SKM-1 (cell line): Measurements from ENCODE around the gene ALOXE3.
A peak's percentile ranks its signal among the peaks of the same experiment; 100 is the strongest.
"Not testable (repeated sequence)": the region's sequence is repeated elsewhere in the genome, so short reads cannot be mapped to it uniquely, and the experiment has no call there.

Source experiments
- DNase-seq: peaks from one replicate; lab custom pipeline; 2025; ENCODE audit not compliant: unreplicated experiment; lab: John Stamatoyannopoulos, UW

Gene ALOXE3

DNA sequence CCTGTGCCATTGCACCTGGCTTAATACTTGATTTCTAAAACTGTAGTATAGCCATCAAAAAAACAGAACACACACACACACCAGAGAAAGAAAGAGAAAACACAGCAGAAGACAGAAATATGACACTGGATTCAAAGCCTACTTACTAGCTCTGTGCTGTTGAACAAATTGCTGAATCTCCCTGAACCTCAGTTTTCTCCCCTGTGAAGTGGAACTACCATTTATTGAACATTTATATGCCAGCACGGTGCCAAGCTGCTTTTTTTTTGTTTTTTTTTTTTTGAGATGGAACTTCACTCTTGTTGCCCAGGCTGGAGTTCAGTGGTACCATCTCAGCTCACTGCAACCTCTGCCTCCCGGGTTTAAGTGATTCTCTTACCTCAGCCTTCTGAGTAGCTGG is 17.6 kb downstream of the ALOXE3 start:
- no peak for DNase-seq

DNA sequence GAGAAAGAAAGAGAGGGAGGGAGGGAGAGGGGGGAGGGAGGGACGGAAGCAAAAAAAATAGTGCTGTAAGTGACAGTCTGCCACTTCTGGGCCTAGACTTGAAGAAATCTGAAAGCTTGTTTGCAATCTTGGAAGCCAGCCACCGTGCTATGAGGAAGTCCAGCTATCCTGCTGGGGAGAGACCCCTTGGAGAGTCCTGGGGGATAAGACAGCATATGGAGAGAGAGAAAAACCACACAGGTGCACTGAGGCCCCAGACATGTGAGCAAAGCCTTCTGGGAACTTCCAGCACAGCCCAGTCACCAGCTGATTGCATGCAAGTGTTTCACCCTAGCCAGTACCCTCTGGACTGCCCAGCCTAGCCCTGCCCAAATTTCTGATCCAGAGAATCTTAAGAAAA is 18.2 kb downstream of the ALOXE3 start:
- no peak for DNase-seq

DNA sequence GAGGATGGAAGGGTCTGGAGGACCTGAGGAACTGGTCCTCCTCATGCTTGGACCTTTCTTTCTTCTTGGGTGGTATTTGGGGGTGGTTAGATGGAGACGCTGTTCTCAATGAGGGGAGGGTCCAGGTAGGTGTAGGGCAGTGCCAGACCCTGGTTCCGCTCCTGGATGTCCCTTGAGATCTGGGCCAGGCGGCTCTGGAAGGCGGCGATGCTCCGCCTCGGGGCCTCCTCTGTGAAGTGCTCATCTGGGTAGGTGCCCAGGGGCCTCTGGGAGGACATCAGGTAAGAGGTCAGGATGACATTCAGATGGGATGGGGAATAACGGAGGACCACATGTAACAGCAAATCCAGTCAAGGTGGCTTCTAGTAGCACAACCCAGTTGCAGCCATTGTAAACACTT is 21.8 kb downstream of the ALOXE3 start:
- DNase-seq: no peak

DNA sequence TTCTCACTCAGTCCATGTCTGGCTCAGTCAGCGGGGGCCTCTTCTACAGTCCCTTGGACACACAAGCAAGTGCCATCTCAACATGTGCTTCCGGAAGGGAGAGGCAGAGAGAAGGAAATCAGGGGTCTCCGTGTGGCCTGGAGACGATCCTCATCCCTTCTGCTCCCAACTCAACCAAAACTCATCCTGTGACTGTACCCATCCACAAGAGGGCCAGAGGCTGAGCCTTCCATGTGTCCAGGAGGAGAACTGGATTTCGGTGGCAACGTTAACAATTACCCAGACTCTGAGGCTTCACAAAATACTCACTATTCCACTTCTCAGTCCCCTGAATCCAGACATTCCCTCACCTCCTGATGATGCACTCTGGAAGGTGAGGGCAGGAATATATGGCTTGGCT is 23.0 kb downstream of the ALOXE3 start:
- no peak for DNase-seq

DNA sequence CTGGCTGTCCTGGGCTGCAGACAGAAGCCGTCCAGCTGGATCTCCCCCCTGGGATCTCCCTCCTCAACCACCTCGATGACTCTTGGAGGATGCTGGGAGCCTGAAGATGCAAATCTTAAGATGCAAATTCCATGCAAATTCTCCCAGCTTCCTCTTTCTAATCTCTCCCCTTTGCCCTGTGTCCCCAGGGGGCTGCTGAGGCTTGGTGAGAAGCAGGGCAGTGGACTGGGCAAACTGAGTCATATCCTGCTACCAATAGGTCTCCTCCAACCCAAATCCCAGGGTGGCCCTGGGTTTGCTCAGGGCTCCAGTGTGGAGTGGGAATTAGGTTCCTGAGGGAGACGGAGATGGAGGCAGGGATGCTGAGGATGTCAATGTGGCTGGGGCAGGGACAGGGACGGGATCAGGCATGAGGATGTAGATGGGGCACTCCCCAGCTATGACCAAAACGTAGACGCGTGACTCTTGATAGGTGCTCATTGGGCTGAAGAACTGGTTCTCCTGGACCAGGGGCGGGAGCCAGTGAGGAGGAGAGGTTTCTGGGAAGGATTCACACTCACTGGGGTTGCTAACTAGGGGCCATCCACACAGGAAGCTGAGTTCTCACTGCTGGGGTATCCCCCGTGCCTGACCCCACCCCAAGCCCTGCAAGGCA is 27.2 kb downstream of the ALOXE3 start:
- DNase-seq: no peak

DNA sequence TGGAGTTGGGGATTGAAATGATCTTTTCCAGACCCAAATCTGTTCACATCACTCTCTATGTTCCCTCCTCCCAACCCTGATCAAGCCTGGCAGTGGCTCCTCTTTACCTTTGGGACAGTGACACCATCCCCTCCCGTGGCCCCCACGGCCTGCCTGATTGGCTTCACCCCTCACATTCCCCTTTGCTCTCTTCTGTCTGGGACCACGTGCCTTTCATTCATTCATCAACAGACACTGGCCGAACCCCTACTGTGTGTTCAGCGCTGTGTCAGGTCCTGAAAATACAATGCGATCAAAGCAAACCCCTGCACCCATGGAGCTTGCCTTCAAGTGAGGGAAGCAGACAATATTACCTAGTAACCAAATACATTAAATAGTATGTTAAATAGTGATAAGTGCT is 28.6 kb downstream of the ALOXE3 start:
- no peak for DNase-seq

DNA sequence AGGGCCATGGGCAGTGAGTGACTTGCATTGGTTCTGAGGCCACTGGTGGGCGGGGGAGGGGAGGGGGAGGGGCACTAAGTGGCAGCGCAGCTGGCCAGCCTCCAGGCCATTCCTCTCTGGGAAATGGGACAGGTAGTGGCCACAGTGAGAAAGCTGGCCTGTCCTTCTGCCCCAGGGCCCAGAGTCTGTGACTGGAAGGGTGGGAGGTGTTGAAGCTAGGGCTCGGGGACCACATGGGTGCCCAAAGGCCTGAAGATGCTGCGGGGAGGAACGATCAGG is 30.4 kb downstream of the ALOXE3 start:
- DNase-seq: no peak

DNA sequence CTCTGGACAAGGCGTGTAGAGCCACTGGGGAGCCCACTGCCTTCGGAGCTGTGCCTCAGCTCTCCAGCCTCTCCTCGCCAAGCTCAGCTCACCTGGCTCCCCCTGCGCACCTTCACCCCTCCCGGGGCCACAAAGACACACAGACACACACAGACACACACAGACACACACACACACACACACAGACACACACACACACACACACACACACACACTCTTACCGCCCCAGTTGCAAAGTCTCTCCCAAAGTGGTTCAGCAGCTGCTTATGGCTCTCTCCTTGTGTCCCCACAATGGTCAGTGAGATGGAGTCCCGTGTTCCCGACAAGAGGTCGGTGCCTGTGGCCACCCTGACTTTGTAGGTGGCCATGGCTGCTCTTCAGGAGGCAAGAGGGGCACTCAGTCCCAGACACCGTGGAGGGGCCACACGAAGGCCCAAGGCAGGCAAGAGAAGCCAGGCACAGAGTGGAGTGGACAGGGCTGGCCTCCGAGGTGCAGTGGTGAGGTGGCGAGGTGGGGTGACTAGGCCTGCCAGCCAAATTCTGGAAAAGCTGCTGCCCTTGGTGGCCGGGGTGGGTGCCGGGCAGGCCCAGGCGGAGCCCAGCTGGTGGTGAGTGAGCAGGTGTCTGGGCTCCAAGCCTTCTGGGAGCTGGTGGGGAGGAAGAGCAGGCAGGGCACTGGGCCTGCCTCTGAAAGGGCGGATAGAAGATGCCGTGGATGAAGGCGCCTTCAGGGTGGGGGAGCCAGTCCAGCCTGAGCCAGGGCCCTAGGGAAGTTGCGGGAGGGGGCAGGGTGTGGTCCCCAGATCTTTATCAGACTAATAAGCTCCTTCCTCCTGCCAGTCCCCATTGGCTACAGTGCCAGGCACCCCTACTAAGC is 31.0 kb downstream of the ALOXE3 start, which contains the start of gene ALOX12B:
ALOX12B (minus strand) TSS at position 642 of the 877 bp plus-strand sequence; CDS start at position 368, 274 bp downstream.
- DNase-seq: no peak

DNA sequence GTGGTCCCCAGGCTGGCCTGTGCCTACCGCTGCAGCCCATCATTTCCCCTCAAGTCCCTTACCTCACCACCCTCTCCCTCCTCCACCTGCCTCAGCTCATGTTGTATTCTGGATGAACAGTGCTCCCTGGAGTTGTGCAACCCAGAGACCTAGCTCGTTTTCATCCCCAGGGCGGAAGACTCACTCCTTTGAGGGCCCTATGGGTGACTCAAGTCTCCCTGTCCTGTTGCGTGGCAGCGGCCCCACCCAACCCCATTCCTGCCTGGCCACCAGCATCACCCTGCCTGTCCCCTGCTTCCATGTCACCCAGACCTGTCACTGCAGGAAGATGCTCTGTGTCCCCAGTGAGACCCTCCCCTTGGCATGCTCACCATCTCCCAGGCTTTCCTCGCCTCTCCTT is 34.1 kb downstream of the ALOXE3 start:
- DNase-seq: no peak

DNA sequence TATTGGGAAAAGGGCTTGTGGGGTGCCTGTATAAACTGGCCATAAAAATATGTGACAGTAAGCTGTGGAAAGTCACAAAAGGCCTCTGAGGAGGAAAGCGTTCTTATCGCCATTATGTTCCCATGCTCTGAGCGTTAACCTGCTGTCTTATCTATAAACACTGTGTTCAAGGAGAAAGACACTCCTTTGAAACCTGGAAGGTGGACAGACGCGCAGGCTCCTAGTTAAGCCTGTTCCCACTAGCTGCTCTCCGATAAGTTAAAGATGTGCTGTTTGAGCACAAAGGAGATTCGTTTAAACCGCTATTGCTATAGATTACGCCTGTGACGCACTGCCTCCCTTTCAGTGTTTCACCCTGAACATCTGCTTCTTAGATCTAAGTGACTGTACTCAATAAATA is 36.0 kb downstream of the ALOXE3 start:
- no peak for DNase-seq

DNA sequence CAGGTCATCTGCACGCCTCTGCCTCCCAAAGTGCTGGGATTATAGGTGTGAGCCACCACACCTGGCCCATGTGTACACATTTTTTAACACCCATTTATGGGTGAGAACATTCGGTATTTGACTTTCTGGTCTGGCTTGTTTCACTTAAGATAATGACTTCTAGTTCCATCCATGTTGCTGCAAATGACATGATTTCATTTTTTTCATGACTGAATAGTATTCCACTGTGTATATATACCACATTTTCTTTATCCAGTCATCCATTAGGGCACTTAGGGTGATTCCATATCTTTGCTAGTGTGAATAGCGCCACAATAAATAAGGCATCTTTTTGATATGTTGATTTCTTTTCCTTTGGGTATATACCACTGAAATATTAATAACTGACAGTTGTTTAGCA is 36.4 kb downstream of the ALOXE3 start:
- no peak for DNase-seq

DNA sequence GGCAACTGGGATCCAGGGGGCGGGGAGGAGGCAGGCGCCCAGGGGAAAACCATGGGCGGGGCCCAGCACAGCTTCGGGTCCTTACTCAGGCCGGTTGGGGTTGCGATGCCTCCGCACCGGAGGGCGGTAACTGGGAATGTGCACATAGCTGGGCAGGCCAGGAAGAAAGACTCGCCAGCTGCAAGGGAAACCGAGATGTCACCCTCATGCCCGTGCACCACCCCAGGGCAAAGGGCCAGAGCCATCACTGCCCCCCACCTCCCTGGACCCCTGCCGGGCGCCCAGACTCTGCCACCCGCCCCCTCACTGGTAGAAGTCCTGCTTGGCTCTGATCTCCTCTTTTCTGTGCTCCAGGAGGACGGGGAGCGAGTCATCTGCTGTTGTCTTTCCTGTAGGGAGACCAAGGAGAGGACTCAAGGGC is 37.5 kb downstream of the ALOXE3 start:
- no peak for DNase-seq

DNA sequence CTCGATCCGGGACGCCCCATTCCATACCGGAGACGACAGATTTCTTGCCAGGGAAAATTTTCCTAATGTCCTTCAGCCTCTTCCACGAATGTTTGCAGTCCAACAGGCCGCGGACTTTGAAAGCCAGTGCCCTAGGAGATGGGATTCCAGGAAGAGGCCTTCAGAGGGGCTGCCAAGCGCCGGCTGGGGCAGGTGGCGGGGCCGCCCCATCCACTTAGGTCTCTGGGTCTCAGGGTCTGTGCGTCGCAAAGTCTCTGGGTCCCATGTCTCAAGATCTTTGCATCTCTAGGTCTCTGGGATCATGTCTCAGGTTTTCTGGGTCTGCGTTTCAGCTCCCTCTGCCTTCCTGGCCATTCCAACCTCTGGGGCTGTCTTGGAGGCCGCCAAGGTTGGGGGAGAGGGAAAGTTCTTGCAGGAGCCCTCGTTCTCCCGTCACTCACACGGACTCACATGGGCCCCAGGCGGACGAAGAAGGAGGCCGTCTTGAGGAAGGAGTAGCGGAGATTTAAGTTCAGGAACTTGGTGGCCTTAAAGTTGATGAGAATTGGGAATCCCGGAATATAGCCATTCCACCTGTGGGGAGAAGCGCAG is 38.0 kb downstream of the ALOXE3 start:
- DNase-seq: no peak

DNA sequence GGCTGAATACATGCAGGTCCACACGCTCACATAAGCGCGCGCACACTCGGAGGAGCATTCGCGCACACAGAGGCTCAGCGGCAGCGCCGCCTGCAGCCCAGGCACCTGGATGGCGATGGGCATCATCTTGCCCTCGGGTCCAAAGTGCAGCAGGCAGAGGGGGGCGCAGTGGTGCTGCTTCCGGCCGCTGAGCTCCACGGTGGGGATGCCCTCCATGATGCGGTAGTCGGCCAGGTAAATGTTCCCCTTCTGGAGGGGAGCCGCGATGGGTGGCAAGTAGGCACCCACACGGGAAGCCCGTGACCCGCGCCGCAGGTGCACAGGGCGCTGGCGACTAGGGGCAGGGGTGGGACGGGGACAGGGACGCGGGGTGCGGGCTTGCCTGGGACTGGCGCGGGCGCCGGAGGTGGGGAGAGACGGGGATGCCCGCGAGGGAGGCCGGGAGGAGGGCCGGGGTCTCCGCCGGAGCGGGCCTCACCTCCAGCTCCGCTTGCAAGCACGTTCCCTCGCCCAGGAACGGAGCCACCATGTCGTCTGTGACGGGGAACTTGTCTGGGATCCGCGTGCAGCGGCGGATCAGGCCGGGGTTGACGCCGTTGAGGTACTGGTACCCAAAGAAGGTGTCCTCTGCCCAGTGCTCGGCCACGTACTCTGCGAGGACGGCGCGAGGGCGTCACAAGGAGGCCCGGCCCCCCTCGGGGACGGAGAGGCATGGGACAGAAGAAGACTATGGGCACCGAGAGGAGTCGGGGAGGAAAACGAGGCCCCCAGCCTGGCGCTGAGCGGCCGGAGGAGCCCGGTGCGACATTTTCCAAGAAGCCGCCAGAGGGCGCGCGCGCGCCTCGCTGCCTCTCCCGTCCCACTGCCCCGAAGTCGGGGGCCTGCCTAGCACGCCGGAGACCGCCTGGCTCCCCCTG is 38.8 kb downstream of the ALOXE3 start:
- DNase-seq: peak; percentile 31

DNA sequence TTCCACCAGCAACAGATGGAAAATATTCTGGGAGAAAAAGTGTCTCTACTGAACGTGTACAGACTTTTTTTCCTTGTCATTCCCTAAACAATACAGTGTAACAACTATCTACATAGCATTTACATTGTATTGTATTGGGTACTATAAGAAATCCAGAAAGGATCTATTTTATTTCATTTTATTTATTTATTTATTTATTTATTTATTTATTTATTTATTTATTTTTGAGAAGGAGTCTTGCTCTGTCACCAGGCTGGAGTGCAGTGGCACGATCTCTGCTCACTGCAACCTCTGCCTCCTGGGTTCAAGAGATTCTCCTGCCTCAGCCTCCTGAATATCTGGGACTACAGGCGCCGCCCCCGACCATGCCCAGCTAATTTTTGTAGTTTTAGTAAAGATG is 40.4 kb downstream of the ALOXE3 start:
- DNase-seq: not testable (repeated sequence)

DNA sequence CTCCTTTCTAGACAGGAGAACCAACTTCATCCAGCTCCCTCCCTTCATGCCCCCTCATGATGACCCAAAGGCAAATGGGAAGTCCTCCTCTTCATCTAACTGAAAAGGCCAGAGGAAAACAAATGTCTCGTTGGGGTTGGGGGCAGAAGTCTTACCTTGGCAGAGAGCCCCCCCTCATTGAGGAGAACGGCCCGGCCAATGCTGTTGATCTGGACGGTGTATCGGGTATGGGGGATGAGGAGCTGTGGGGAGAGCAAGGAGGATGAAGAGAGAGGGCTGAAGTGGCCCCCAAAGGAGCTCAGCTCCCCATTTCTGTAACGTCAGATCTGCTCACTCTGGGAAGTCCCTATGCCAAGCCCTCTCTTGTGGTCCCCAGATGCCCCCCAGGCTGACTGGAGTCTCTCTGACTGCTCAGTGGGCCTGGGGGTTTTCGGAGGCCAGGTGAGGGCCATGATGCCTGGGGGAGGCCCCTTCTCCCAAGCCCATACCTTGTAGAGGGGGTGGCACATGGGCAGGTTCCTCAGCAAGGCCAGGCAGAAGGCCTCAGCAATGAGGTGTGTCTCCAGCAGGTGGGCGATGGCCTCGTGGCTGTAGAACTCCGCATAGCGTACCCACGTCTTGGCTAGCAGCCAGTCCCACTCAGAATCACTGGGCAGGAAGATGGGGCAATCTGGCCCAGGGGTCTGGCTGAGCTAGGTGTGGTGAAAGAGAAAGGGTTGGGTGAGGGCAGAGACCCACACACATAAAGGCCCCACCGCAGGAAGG is 41.6 kb downstream of the ALOXE3 start:
- DNase-seq: no peak

DNA sequence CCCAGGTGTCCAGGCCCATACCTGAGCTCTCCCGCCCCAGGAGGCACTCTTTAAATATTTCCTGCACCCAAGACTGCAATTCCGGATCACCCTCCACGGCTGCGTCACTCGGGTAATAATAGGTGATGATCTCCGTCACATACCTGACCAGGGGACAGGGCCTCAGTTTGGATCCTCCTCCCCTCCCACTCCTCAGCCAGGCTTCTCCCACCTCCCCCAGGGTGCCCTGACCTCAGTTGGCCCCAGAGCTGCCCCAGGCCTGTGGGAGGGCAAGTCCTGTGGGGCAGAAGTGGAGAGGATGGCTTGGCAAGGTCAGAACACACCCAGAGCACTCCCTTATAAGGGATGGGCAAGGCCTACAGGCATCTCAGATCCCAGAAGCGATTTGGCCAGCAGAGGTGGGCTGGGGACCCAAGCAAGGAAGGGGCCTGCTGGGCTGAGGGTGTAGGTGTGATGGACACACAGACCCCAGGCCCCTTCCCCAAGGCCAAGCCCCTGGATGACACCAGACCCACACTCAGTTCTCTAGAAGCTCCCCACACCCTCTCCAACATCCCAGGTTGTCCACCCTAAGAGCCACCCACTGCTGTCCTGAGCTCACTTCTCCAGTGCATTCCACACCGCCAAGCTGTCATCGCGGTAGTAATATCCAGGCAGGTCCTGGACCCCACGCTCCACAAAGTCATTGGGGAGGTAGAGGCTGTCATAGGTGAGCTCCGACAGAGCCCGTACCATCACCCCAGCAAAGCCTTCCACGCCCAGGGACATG is 42.6 kb downstream of the ALOXE3 start:
- DNase-seq: no peak

DNA sequence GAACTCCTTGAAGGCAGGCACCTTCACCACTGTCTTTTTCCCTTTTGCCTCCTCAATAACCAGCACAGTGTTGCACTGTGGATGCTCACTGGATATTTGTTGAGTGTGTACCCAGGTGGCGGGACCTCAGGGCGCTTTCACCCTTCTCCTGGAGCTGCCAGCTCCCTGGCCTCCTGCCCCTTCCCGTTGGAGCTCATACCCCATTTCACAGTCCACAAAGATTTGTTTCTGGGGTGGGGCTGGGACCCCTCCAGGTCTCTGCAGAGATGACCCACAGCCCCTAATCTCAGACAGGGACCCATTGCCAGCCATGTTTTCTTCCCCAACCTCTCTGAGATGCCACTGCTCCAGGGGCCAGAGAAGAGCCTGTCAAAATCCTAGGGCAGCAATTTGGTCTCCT is 43.2 kb downstream of the ALOXE3 start:
- no peak for DNase-seq

DNA sequence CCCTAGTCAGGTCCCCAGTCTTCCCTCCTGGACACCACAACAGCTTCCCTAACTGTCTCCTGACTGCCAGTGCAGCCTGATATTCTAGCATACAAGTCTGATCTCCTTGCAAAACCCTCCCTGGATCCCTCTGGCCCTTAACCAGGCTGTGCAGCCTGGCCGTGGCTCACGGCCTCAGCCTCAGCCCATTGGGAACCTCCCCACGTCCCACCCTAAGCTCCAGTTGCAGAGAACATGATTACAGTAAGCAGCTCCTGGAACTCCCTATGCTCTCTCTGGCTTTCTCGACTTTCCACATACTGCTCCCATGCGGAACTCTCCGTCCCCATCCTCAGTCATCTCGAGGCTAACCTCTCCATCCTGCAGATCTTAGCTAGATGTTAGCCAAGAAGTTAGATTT is 43.8 kb downstream of the ALOXE3 start:
- DNase-seq: no peak
